GM12878 (cell line): ENCODE results near the gene TMEM40.

ENCODE experiments used
- CTCF ChIP-seq, 3 experiments: IDR thresholded peaks in 2 of 3; conservative IDR thresholded peaks in 1 of 3; 2 replicates each; pipeline ENCODE4 v1.5.1; 2011; ENCODE audit warnings: low read depth in 3 of 3, low read length in 3 of 3, mild to moderate bottlenecking in 3 of 3, control low read depth in 2 of 3, moderate library complexity in 2 of 3, inconsistent platforms in 1 of 3, mixed read lengths in 1 of 3; ENCODE audit not compliant: control insufficient read depth in 2 of 3, insufficient read depth in 1 of 3; ENCODE audit errors: extremely low read depth in 1 of 3
- EGR1 ChIP-seq, 2 experiments: IDR thresholded peaks; 1 replicate in 1 of 2; 2 replicates in 1 of 2; pipeline ENCODE4 v1.6.1; 2011 to 2012; ENCODE audit warnings: low read depth in 2 of 2, low read length in 2 of 2, borderline replicate concordance in 1 of 2, mild to moderate bottlenecking in 1 of 2, moderate library complexity in 1 of 2
- TF ChIP-seq, protein P1 (sequence below): fragments of 150-350 bp; IDR thresholded peaks from 2 replicates; pipeline ENCODE4 v1.6.1; 2016; ENCODE audit warnings: low read depth, low read length

DNA sequence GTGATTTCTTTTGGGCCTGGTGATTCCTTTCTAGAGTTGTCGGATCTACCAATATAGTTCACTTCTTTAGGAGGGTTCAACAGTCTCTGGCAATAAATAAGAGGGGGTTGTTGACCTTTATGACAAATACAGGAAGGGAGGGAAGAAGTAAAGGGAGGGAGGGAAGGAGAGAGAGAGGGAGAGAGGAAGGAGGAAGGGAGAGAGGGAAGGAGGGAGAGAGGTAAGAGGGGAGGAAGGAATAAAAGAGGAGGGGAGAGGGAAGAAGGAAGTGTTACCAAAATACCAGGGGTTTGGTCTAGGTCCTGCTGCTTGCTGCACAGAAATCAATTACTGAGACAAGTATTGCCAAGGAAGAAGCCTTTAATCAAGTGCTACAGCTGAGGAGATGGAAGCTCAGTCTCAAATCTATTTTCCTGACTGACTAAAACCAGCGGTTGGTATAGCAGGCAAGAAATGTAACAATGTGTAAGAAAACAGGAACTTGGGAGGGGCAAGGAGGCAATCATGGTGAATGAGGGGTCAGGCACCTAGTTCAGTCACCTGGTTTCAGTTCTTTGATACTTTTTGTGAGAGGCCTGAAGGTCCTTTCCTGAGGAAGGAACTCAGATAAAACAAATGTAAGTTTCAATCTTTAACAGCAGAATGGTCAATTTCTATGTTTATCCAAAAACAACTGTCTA is 14.1 kb upstream of the TMEM40 start:
- TF ChIP-seq CTCF (IDR thresholded peaks at IDR 0.05 in 2 of 3, conservative IDR thresholded peaks at IDR 0.05 in 1 of 3; ENCODE audit: control insufficient read depth in 2 of 3, extremely low read depth in 1 of 3, insufficient read depth in 1 of 3, low read depth in 3 of 3, low read length in 3 of 3) = no peak
- TF ChIP-seq, protein P1, sequence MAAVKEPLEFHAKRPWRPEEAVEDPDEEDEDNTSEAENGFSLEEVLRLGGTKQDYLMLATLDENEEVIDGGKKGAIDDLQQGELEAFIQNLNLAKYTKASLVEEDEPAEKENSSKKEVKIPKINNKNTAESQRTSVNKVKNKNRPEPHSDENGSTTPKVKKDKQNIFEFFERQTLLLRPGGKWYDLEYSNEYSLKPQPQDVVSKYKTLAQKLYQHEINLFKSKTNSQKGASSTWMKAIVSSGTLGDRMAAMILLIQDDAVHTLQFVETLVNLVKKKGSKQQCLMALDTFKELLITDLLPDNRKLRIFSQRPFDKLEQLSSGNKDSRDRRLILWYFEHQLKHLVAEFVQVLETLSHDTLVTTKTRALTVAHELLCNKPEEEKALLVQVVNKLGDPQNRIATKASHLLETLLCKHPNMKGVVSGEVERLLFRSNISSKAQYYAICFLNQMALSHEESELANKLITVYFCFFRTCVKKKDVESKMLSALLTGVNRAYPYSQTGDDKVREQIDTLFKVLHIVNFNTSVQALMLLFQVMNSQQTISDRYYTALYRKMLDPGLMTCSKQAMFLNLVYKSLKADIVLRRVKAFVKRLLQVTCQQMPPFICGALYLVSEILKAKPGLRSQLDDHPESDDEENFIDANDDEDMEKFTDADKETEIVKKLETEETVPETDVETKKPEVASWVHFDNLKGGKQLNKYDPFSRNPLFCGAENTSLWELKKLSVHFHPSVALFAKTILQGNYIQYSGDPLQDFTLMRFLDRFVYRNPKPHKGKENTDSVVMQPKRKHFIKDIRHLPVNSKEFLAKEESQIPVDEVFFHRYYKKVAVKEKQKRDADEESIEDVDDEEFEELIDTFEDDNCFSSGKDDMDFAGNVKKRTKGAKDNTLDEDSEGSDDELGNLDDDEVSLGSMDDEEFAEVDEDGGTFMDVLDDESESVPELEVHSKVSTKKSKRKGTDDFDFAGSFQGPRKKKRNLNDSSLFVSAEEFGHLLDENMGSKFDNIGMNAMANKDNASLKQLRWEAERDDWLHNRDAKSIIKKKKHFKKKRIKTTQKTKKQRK = no peak
- no peak for TF ChIP-seq EGR1 (IDR thresholded peaks at IDR 0.05; ENCODE audit: borderline replicate concordance in 1 of 2, low read depth in 2 of 2, low read length in 2 of 2)
